ENCODE measurements around the gene TANC1. TPM values are rescaled to one million over a fixed set of nuclear protein-coding genes. Genes with fewer than 3 reads are reported as not detected.
A peak's percentile ranks its signal among the peaks of the same experiment; 100 is the strongest.

Gene TANC1
- total RNA-seq, 1 donor from 2014 or later: 84.1 TPM

GRCh38 chr2:158965107-158965506 lies 3.3 kb upstream of the TANC1 start:
- Mint-ChIP-seq H3K27me3 (ENCODE audit: unreplicated experiment) (peaks cover 9% of the 10 kb centered on the region), H3K27ac (ENCODE audit: unreplicated experiment) (no peak overlapping the region), H3K4me1 (ENCODE audit: unreplicated experiment) (peaks cover 26% of the 10 kb centered on the region), H3K36me3 (ENCODE audit: low read depth, unreplicated experiment) (peaks cover 6% of the 10 kb centered on the region), H3K4me3 (ENCODE audit: unreplicated experiment) (no peak overlapping the region), H3K9me3 (ENCODE audit: unreplicated experiment) (no peaks in the 10 kb centered on the region)
- TF ChIP-seq CTCF (IDR thresholded peaks at IDR 0.05; ENCODE audit: unreplicated experiment): no peak
- no peak for DNase-seq (ENCODE audit: low spot score)

DNA sequence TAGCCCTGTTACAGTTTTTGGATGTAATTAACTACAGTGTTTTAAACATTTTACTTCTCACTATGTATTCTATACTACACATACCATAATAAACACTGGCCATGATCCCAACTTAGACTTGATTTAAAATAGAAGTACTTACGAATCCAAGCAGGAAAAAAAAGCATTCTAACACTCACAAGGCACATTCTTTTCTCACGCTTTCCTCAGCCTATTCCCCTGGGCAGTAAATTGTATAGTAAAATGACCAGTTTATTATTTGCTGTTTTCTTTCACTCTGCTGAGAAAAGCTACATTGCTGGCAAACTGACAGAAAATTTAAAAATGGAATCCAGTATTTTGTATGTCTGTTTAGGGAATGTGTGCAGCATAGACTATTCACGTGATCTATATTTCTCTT lies 2.8 kb upstream of the TANC1 start:
- DNase-seq (ENCODE audit: low spot score): no peak
- Mint-ChIP-seq H3K36me3 (ENCODE audit: low read depth, unreplicated experiment) (peaks cover 9% of the 10 kb centered on the region), H3K4me1 (ENCODE audit: unreplicated experiment) (peaks cover 32% of the 10 kb centered on the region), H3K27ac (ENCODE audit: unreplicated experiment) (no peak overlapping the region), H3K9me3 (ENCODE audit: unreplicated experiment) (no peaks in the 10 kb centered on the region), H3K4me3 (ENCODE audit: unreplicated experiment) (no peak overlapping the region), H3K27me3 (ENCODE audit: unreplicated experiment) (peaks cover 13% of the 10 kb centered on the region)
- TF ChIP-seq CTCF (IDR thresholded peaks at IDR 0.05; ENCODE audit: unreplicated experiment): no peak

GRCh38 chr2:158966312-158966711 lies 2.1 kb upstream of the TANC1 start:
- H3K36me3 Mint-ChIP-seq (ENCODE audit: low read depth, unreplicated experiment): peaks cover 9% of the 10 kb centered on the region
- no peak overlapping the region for H3K4me3 Mint-ChIP-seq (ENCODE audit: unreplicated experiment)
- no peaks in the 10 kb centered on the region for H3K9me3 Mint-ChIP-seq (ENCODE audit: unreplicated experiment)
- no peak for TF ChIP-seq CTCF (IDR thresholded peaks at IDR 0.05; ENCODE audit: unreplicated experiment)
- no peak for DNase-seq (ENCODE audit: low spot score)
- no peak overlapping the region for H3K27ac Mint-ChIP-seq (ENCODE audit: unreplicated experiment)
- H3K27me3 Mint-ChIP-seq (ENCODE audit: unreplicated experiment): peaks cover 17% of the 10 kb centered on the region
- H3K4me1 Mint-ChIP-seq (ENCODE audit: unreplicated experiment): peaks cover 37% of the 10 kb centered on the region

- no peak for TF ChIP-seq CTCF (IDR thresholded peaks at IDR 0.05; ENCODE audit: unreplicated experiment)
- Mint-ChIP-seq H3K27me3 (ENCODE audit: unreplicated experiment) (peaks cover 17% of the 10 kb centered on the region), H3K36me3 (ENCODE audit: low read depth, unreplicated experiment) (peaks cover 9% of the 10 kb centered on the region)
Measured at GRCh38 chr2:158967114-158967730, 1.2 kb upstream of the TANC1 start.

GRCh38 chr2:158967731-158968395 lies 577 bp upstream of the TANC1 start:
- Mint-ChIP-seq H3K27ac (ENCODE audit: unreplicated experiment) (peak overlapping the region; percentile 84), H3K9me3 (ENCODE audit: unreplicated experiment) (no peaks in the 10 kb centered on the region), H3K4me3 (ENCODE audit: unreplicated experiment) (peak overlapping the region; percentile 93), H3K27me3 (ENCODE audit: unreplicated experiment) (peaks cover 15% of the 10 kb centered on the region), H3K36me3 (ENCODE audit: low read depth, unreplicated experiment) (peaks cover 9% of the 10 kb centered on the region), H3K4me1 (ENCODE audit: unreplicated experiment) (peaks cover 51% of the 10 kb centered on the region)
- peak; percentile 55 for DNase-seq (ENCODE audit: low spot score)
- TF ChIP-seq CTCF (IDR thresholded peaks at IDR 0.05; ENCODE audit: unreplicated experiment): no peak

More at GRCh38 chr2:158967114-158967730, 1.2 kb upstream of the TANC1 start:
- Mint-ChIP-seq H3K4me3 (ENCODE audit: unreplicated experiment) (peak overlapping the region; percentile 93), H3K4me1 (ENCODE audit: unreplicated experiment) (peaks cover 45% of the 10 kb centered on the region), H3K9me3 (ENCODE audit: unreplicated experiment) (no peaks in the 10 kb centered on the region), H3K27ac (ENCODE audit: unreplicated experiment) (peak overlapping the region; percentile 30)
- DNase-seq (ENCODE audit: low spot score): peak; percentile 18
